ENCODE measurements around the gene SACM1L.

The SACM1L gene

GRCh38 chr3:45644063-45644790 lies 45.0 kb upstream of the SACM1L start:
- no peak for DNase-seq (ENCODE audit: extremely low spot score)
- CTCF ChIA-PET = interaction anchor here (0.6 to 0.7 kb wide), 2 partner anchors 15 to 289 kb away, joined by 3 read pairs; no protein-coding TSS in a partner anchor
- POLR2A ChIA-PET = interaction anchor here (1.1 kb wide), 1 partner anchor 45 kb away, joined by 3 read pairs; the partner anchor contains the start of gene SACM1L
- no peak for TF ChIP-seq CTBP1 (IDR thresholded peaks at IDR 0.05; ENCODE audit: borderline replicate concordance)
- no peak for TF ChIP-seq NFRKB (IDR thresholded peaks at IDR 0.05)
- TF ChIP-seq L3MBTL2 (conservative IDR thresholded peaks at IDR 0.05) = no peak
- no peak for TF ChIP-seq PKNOX1 (IDR thresholded peaks at IDR 0.05)
- no peak for TF ChIP-seq SP1 (IDR thresholded peaks at IDR 0.05)
- no peak for TF ChIP-seq FOXM1 (IDR thresholded peaks at IDR 0.05; ENCODE audit: borderline replicate concordance)
- TF ChIP-seq FOXA1 (IDR thresholded peaks at IDR 0.05) = no peak
- no peak for TF ChIP-seq TARDBP (IDR thresholded peaks at IDR 0.05)

- ChIA-PET CTCF (no interaction called here), POLR2A (interaction anchor here (1.1 kb wide), 1 partner anchor 45 kb away, joined by 3 read pairs; the partner anchor contains the start of gene SACM1L)
- no peak for DNase-seq (ENCODE audit: extremely low spot score)
- TF ChIP-seq LEF1 (IDR thresholded peaks at IDR 0.05; ENCODE audit: borderline replicate concordance) (no peak), ZNF384 (IDR thresholded peaks at IDR 0.05) (no peak)
Observed at GRCh38 chr3:45644791-45645201, 44.4 kb upstream of the SACM1L start.

- CTCF ChIA-PET = interaction anchor here (0.7 kb wide), 1 partner anchor 9 kb away, joined by 6 read pairs; no protein-coding TSS in a partner anchor
- DNase-seq (ENCODE audit: extremely low spot score) = no peak
- POLR2A ChIA-PET = no interaction called here
Observed at GRCh38 chr3:45646051-45646585, 43.1 kb upstream of the SACM1L start.

GRCh38 chr3:45647148-45647619 lies 42.0 kb upstream of the SACM1L start:
- DNase-seq (ENCODE audit: extremely low spot score) = no peak
- CTCF ChIA-PET = no interaction called here
- TF ChIP-seq SP1 (IDR thresholded peaks at IDR 0.05) (no peak), FOXA1 (IDR thresholded peaks at IDR 0.05) (no peak), PKNOX1 (IDR thresholded peaks at IDR 0.05) (no peak), FOXK2 (IDR thresholded peaks at IDR 0.05) (no peak), TARDBP (IDR thresholded peaks at IDR 0.05) (no peak), BHLHE40 (IDR thresholded peaks at IDR 0.05; ENCODE audit: borderline replicate concordance) (no peak), L3MBTL2 (conservative IDR thresholded peaks at IDR 0.05) (no peak)
- POLR2A ChIA-PET = no interaction called here

More at GRCh38 chr3:45646051-45646585, 43.1 kb upstream of the SACM1L start:
- TF ChIP-seq NFRKB (IDR thresholded peaks at IDR 0.05) (no peak), ELF4 (IDR thresholded peaks at IDR 0.05) (no peak), BHLHE40 (IDR thresholded peaks at IDR 0.05; ENCODE audit: borderline replicate concordance) (no peak), ZNF384 (IDR thresholded peaks at IDR 0.05) (no peak), FOXA1 (IDR thresholded peaks at IDR 0.05) (no peak), FOXM1 (IDR thresholded peaks at IDR 0.05; ENCODE audit: borderline replicate concordance) (no peak), FOXK2 (IDR thresholded peaks at IDR 0.05) (no peak), HDGF (IDR thresholded peaks at IDR 0.05; ENCODE audit: borderline replicate concordance) (no peak), SUZ12 (IDR thresholded peaks at IDR 0.05) (no peak), PKNOX1 (IDR thresholded peaks at IDR 0.05) (no peak), L3MBTL2 (conservative IDR thresholded peaks at IDR 0.05) (no peak), TARDBP (IDR thresholded peaks at IDR 0.05) (no peak), LEF1 (IDR thresholded peaks at IDR 0.05; ENCODE audit: borderline replicate concordance) (no peak), CTBP1 (IDR thresholded peaks at IDR 0.05; ENCODE audit: borderline replicate concordance) (no peak), ARNT (IDR thresholded peaks at IDR 0.05) (no peak), SP1 (IDR thresholded peaks at IDR 0.05) (no peak)

DNA sequence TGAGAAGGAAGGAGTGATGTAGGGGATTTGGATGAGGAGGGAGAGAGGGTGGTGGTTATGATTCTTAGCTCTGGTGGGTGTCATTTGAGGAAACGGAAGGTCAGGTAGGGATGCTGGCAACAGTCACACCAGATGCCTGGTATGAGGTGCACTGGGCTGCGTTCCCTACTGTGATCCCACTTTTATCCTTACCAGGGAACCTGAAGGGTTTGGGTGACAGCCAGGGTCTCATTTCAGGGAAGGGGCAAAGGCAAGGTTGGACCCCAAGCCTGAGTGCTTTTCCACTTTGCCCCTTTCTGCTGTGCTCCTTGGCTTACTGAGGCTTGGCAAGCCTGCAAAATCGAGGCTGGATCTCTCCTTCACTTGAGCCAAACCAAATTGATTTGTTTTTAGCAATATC lies 36.0 kb upstream of the SACM1L start:
- TF ChIP-seq PKNOX1 (IDR thresholded peaks at IDR 0.05) (no peak), FOXM1 (IDR thresholded peaks at IDR 0.05; ENCODE audit: borderline replicate concordance) (no peak), L3MBTL2 (conservative IDR thresholded peaks at IDR 0.05) (no peak), HDGF (IDR thresholded peaks at IDR 0.05; ENCODE audit: borderline replicate concordance) (no peak), BHLHE40 (IDR thresholded peaks at IDR 0.05; ENCODE audit: borderline replicate concordance) (no peak), TARDBP (IDR thresholded peaks at IDR 0.05) (no peak), FOXA1 (IDR thresholded peaks at IDR 0.05) (no peak), SUZ12 (IDR thresholded peaks at IDR 0.05) (no peak), ELF4 (IDR thresholded peaks at IDR 0.05) (no peak), CTBP1 (IDR thresholded peaks at IDR 0.05; ENCODE audit: borderline replicate concordance) (no peak), LEF1 (IDR thresholded peaks at IDR 0.05; ENCODE audit: borderline replicate concordance) (no peak), ZNF384 (IDR thresholded peaks at IDR 0.05) (no peak), NFRKB (IDR thresholded peaks at IDR 0.05) (no peak), SP1 (IDR thresholded peaks at IDR 0.05) (no peak), FOXK2 (IDR thresholded peaks at IDR 0.05) (no peak), ARNT (IDR thresholded peaks at IDR 0.05) (no peak)
- ChIA-PET CTCF (no interaction called here), POLR2A (no interaction called here)
- DNase-seq (ENCODE audit: extremely low spot score) = no peak
